Activated B cell treated with CpG ODN at 0.5 μM for 24 hours (primary cell): Measurements from ENCODE around the gene USP1. TPM values are rescaled to one million over a fixed set of nuclear protein-coding genes. Genes with fewer than 3 reads are reported as not detected.

Experiments
- ATAC-seq: fragments of 200-7000 bp; cut with Tn5 transposase; one replicate; pipeline ENCODE4 v1.10.0; 2021; ENCODE audit warnings: low read depth, mild to moderate bottlenecking, moderate library complexity
- CTCF ChIA-PET: fragments of 350-600 bp; sonication (Branson Sonifier 250); formaldehyde crosslinking; loops from one replicate; lab custom pipeline; 2021; ENCODE audit warnings: antibody characterized with exemption; lab: Charles Lee
- POLR2A ChIA-PET: fragments of 350-600 bp; sonication (Branson Sonifier 250); formaldehyde crosslinking; loops from one replicate; lab custom pipeline; 2021; ENCODE audit warnings: antibody characterized with exemption; lab: Charles Lee
- DNase-seq: peaks from one replicate; pipeline ENCODE4 v3.0.0; 2022
- H3K27ac Mint-ChIP-seq: one replicate; pipeline ENCODE4 v1.8.0; 2020; ENCODE audit warnings: mixed read lengths
- H3K27me3 Mint-ChIP-seq: one replicate; pipeline ENCODE4 v1.8.0; 2021; ENCODE audit warnings: mixed read lengths
- H3K36me3 Mint-ChIP-seq: one replicate; pipeline ENCODE4 v1.8.0; 2021; ENCODE audit warnings: low read depth, mixed read lengths
- H3K4me1 Mint-ChIP-seq: one replicate; pipeline ENCODE4 v1.8.0; 2021; ENCODE audit warnings: mixed read lengths
- H3K4me3 Mint-ChIP-seq: one replicate; pipeline ENCODE4 v1.8.0; 2020; ENCODE audit warnings: mild to moderate bottlenecking, mixed read lengths
- H3K9me3 Mint-ChIP-seq: one replicate; pipeline ENCODE4 v1.8.0; 2020; ENCODE audit warnings: mixed read lengths
- CTCF ChIP-seq: fragments of 200-600 bp; IDR thresholded peaks from one replicate; pipeline ENCODE4 v1.8.0; 2022; ENCODE audit warnings: antibody characterized with exemption, mild to moderate bottlenecking
- intact Hi-C: fragments of 100-400 bp; cut with micrococcal nuclease; formaldehyde crosslinking; loops from one replicate; pipeline ENCODE4 v1.15.1; 2024
- total RNA-seq: library from RNA; stranded (reverse); gene quantifications from 2 replicates; pipeline ENCODE4 v1.2.3, GENCODE V29; 2022

USP1 gene
- total RNA-seq, 1 donor from 2014 or later: 33.3 TPM

- Mint-ChIP-seq H3K36me3 (peaks cover 12% of the 10 kb centered on the region), H3K27ac (no peak overlapping the region), H3K4me3 (peak overlapping the region; percentile 96), H3K4me1 (peaks cover 38% of the 10 kb centered on the region), H3K27me3 (no peaks in the 10 kb centered on the region), H3K9me3 (peaks cover 2% of the 10 kb centered on the region)
- ChIA-PET CTCF (no interaction called here), POLR2A (no interaction called here)
- intact Hi-C loops: loop anchor here (5.0 kb wide), 2 partner anchors 178 to 1158 kb away; partner anchors contain the start of gene PGM1
- DNase-seq (no peak), ATAC-seq (no peak)
- no peak for TF ChIP-seq CTCF
Observed at GRCh38 chr1:62434618-62435001, 2.2 kb upstream of the USP1 start.

GRCh38 chr1:62435231-62436038, 1.4 kb upstream of the USP1 start:
- CTCF ChIA-PET: no interaction called here
- TF ChIP-seq CTCF: no peak
- no peaks in the 10 kb centered on the region for H3K27me3 Mint-ChIP-seq
- peaks cover 14% of the 10 kb centered on the region for H3K36me3 Mint-ChIP-seq
- intact Hi-C loops: loop anchor here (2.0 to 5.0 kb wide), 5 partner anchors 177 to 1157 kb away; partner anchors contain the start of genes ALG6, PGM1 and TM2D1
- no peak for ATAC-seq
- DNase-seq: no peak
- peak overlapping the region; percentile 99 for H3K27ac Mint-ChIP-seq
- peak overlapping the region; percentile 96 for H3K4me3 Mint-ChIP-seq
- POLR2A ChIA-PET: interaction anchor here (0.7 to 1.7 kb wide), 11 partner anchors 10 to 1088 kb away, joined by 3 to 11 read pairs (median 4); partner anchors contain the start of genes EFCAB7 and TM2D1
- peaks cover 46% of the 10 kb centered on the region for H3K4me1 Mint-ChIP-seq
- H3K9me3 Mint-ChIP-seq: peaks cover 2% of the 10 kb centered on the region

DNA sequence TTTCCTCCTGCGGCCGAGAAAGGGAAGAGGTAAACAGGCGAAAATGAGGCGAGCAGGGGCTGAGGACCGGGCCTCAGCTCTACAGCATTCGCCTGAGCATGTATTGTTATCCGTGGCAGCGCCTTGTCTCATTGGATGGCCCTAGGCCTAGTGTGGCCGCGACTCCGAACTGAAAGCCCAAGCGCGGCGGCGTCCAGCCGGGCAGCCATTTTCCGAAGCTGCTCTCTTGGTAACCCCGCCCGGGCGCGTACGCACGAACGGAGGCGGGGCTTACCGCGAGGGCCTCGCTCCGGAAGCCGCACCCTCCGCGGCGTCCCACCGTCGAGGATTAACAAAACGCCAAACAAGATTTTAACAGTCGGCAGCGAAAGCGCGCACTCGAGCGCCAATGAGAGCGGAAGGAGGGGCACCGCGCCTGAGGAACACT, 797 bp upstream of the USP1 start:
- peak overlapping the region; percentile 96 for H3K4me3 Mint-ChIP-seq
- no peak for TF ChIP-seq CTCF
- peaks cover 2% of the 10 kb centered on the region for H3K9me3 Mint-ChIP-seq
- H3K27ac Mint-ChIP-seq: peak overlapping the region; percentile 99
- H3K4me1 Mint-ChIP-seq: peaks cover 52% of the 10 kb centered on the region
- POLR2A ChIA-PET: interaction anchor here (0.6 to 1.7 kb wide), 16 partner anchors 11 to 1088 kb away, joined by 3 to 11 read pairs (median 4); partner anchors contain the start of genes ATG4C, EFCAB7 and TM2D1
- no peak for ATAC-seq
- CTCF ChIA-PET: no interaction called here
- peak; percentile 94 for DNase-seq
- H3K27me3 Mint-ChIP-seq: no peaks in the 10 kb centered on the region
- peaks cover 18% of the 10 kb centered on the region for H3K36me3 Mint-ChIP-seq
- intact Hi-C loops: loop anchor here (2.0 to 5.0 kb wide), 5 partner anchors 176 to 1156 kb away; partner anchors contain the start of genes ALG6, PGM1 and TM2D1

GRCh38 chr1:62437273-62437940, 558 bp downstream of the USP1 start:
- peak; percentile 57 for DNase-seq

More at GRCh38 chr1:62437273-62437940, 558 bp downstream of the USP1 start:
- peaks cover 2% of the 10 kb centered on the region for H3K9me3 Mint-ChIP-seq
- peaks cover 31% of the 10 kb centered on the region for H3K36me3 Mint-ChIP-seq
- ATAC-seq: no peak
- intact Hi-C loops: loop anchor here (1.0 to 5.0 kb wide), 9 partner anchors 175 to 1359 kb away; partner anchors contain the start of genes ALG6, ATG4C, DOCK7 and EFCAB7
- no peaks in the 10 kb centered on the region for H3K27me3 Mint-ChIP-seq
- CTCF ChIA-PET: no interaction called here
- TF ChIP-seq CTCF: no peak
- H3K4me1 Mint-ChIP-seq: peaks cover 57% of the 10 kb centered on the region
- POLR2A ChIA-PET: interaction anchor here (0.5 kb wide), 1 partner anchor 346 kb away, joined by 5 read pairs; no protein-coding TSS in a partner anchor
- H3K27ac Mint-ChIP-seq: peak overlapping the region; percentile 99
- peak overlapping the region; percentile 96 for H3K4me3 Mint-ChIP-seq
